BLaER1 (cell line): ENCODE measurements around the gene PDGFC.

Source experiments
- H3K27ac ChIP-seq: shearing (Covaris generic); formaldehyde crosslinking; 2 replicates; pipeline ENCODE4 v1.8.1; 2022
- H3K27me3 ChIP-seq: shearing (Covaris generic); formaldehyde crosslinking; 2 replicates; pipeline ENCODE4 v1.8.1; 2022
- H3K36me3 ChIP-seq: shearing (Covaris generic); formaldehyde crosslinking; 2 replicates; pipeline ENCODE4 v1.8.1; 2022
- H3K4me1 ChIP-seq: shearing (Covaris generic); formaldehyde crosslinking; 2 replicates; pipeline ENCODE4 v1.8.1; 2022
- H3K4me2 ChIP-seq: shearing (Covaris generic); formaldehyde crosslinking; 2 replicates; pipeline ENCODE4 v1.8.1; 2022
- H3K4me3 ChIP-seq: shearing (Covaris generic); formaldehyde crosslinking; 2 replicates; pipeline ENCODE4 v1.8.1; 2022
- H3K9ac ChIP-seq: shearing (Covaris generic); formaldehyde crosslinking; 2 replicates; pipeline ENCODE4 v1.8.1; 2022
- H3K9me3 ChIP-seq: shearing (Covaris generic); formaldehyde crosslinking; 2 replicates; pipeline ENCODE4 v1.8.1; 2022
- H4K20me1 ChIP-seq: shearing (Covaris generic); formaldehyde crosslinking; 2 replicates; pipeline ENCODE4 v1.8.1; 2022
- Cebpa-rat ChIP-seq: shearing (Covaris generic); IDR thresholded peaks from 2 replicates; pipeline ENCODE4 v1.8.1; 2022

The PDGFC gene, protein sequence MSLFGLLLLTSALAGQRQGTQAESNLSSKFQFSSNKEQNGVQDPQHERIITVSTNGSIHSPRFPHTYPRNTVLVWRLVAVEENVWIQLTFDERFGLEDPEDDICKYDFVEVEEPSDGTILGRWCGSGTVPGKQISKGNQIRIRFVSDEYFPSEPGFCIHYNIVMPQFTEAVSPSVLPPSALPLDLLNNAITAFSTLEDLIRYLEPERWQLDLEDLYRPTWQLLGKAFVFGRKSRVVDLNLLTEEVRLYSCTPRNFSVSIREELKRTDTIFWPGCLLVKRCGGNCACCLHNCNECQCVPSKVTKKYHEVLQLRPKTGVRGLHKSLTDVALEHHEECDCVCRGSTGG

DNA sequence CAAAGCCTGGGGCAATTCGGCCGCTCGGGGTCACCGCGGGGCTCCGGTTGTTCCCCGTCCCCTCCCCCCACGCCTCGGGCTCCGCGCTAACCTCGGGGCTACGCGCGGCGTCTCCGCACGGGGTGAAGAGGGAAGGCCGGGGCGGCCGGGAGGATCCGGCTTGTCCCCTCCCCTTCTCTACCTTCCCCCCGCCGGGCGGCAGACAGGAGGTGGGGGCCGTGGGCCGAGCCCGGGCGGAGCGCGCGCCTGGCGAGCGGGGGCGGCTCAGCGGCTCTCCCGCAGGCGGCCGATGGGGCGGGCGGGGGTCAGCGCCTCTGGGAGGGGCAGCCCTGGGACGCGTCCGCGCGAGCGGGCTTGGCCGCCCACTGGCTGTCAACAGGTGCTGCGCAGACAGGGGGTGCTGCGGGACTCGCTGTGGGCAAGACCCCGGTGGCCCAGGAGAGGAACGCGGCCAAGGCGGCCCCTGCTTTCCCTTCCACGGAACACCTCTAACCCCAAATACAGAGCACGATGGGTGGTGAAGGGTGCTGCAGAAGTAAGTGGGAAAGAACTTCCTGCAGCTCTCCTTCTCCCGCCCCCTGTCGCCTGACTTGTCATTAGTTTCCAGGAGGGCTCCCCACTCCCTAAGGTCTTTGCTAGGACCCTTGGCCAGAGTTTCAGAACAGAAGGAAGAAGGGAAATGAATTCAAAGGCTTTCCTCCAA lies at the start of gene PDGFC:
Gene PDGFC, minus strand, starts transcription at position 124 of the 703 bp plus-strand sequence. CDS start 896 bp downstream, outside the sequence.
- no peaks in the 10 kb centered on the region for H3K36me3 ChIP-seq
- peaks cover 15% of the 10 kb centered on the region for H3K27me3 ChIP-seq
- no peak for TF ChIP-seq Cebpa-rat
- H3K27ac ChIP-seq = no peak within 1 kb of the TSS
- H3K9me3 ChIP-seq = peaks cover 18% of the 10 kb centered on the region
- H3K4me1 ChIP-seq = peaks cover 9% of the 10 kb centered on the region
- H3K4me2 ChIP-seq = no peak within 1 kb of the TSS
- no peaks in the 10 kb centered on the region for H4K20me1 ChIP-seq
- H3K9ac ChIP-seq = no peak within 1 kb of the TSS
- H3K4me3 ChIP-seq = no peak within 1 kb of the TSS

DNA sequence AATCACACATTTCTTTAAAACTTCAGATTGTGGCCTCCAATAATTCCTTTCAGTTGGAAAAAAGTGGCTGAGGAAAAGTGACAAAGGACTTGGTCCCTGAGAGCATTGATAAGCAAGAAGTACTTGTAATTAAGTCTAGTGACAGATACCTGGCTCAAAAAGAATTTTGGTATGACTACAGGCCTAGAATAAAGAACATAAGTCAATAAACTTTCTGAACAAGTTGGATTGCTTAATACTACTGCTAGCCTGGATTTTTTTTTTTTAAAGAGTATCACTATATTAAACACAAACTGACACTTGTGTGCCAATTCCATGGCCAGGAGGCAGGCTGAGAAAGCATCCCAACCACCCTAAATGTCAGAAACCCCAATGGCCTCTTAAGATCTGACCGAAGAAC lies 49.3 kb upstream of the PDGFC start:
- H3K4me2 ChIP-seq = no peak overlapping the region
- no peaks in the 10 kb centered on the region for H4K20me1 ChIP-seq
- no peaks in the 10 kb centered on the region for H3K4me1 ChIP-seq
- H3K27me3 ChIP-seq = no peaks in the 10 kb centered on the region
- no peak overlapping the region for H3K4me3 ChIP-seq
- no peaks in the 10 kb centered on the region for H3K9me3 ChIP-seq
- H3K27ac ChIP-seq = no peak overlapping the region
- H3K9ac ChIP-seq = no peak overlapping the region
- no peaks in the 10 kb centered on the region for H3K36me3 ChIP-seq
- no peak for TF ChIP-seq Cebpa-rat

- no peak overlapping the region for H3K27ac ChIP-seq
- TF ChIP-seq Cebpa-rat = no peak
- H3K4me2 ChIP-seq = no peak overlapping the region
- no peaks in the 10 kb centered on the region for H3K4me1 ChIP-seq
- H3K9ac ChIP-seq = no peak overlapping the region
- H3K4me3 ChIP-seq = no peak overlapping the region
- H3K9me3 ChIP-seq = no peaks in the 10 kb centered on the region
- H4K20me1 ChIP-seq = no peaks in the 10 kb centered on the region
- no peaks in the 10 kb centered on the region for H3K27me3 ChIP-seq
- H3K36me3 ChIP-seq = no peaks in the 10 kb centered on the region
Observed at GRCh38 chr4:157018920-157019490, 47.4 kb upstream of the PDGFC start.

DNA sequence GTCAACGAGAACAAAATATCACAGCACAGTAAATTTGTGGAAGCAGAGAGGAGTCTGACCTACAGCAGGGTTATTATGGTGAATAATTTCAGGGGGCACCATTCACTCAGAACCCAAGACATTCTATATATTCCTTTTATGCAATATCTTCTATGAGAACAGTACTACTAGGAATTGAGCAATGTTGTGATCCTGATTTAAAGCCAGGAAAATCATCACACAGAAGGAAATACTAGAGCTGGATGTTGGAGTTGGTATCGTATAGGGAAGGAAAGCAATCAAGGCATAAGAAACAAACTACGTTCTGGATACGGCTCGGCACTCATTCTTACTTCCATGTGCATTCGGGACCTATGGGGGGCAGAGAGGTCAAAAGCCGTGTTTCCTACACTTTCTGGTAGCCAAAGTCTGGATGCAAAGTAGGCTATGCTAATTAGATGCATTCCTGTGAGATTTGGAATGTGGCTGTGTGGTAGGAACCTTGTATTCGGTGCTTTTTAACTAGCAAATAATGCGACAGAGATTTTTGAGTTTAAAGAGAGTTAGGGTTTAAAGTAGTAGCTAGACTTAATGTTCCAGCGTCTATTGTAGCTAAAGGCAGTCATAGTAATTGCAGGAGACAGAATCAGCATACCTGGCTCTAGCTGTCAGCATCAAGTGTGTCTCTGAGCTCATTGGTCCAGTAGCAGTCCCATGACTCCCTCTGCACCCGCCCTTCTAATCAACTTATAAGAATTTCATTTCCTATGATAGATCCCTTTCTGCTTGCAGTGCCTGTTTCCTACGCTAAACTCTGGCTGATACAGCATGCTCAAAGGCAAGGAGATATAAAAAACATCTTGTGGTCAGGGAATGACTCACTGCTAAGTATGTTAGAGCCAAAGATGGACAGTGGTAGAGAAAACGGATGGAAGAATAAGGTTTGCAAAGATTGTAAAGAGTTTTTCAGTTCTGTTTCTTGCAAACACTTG lies 43.3 kb upstream of the PDGFC start:
- Histone ChIP-seq H3K4me3 (no peak overlapping the region), H3K4me1 (no peaks in the 10 kb centered on the region), H3K4me2 (no peak overlapping the region), H3K27me3 (no peaks in the 10 kb centered on the region), H3K9ac (no peak overlapping the region), H3K9me3 (no peaks in the 10 kb centered on the region), H3K36me3 (no peaks in the 10 kb centered on the region), H4K20me1 (no peaks in the 10 kb centered on the region), H3K27ac (no peak overlapping the region)
- TF ChIP-seq Cebpa-rat = no peak

- no peaks in the 10 kb centered on the region for H3K36me3 ChIP-seq
- H3K9ac ChIP-seq = no peak overlapping the region
- no peaks in the 10 kb centered on the region for H3K4me1 ChIP-seq
- no peak overlapping the region for H3K27ac ChIP-seq
- no peaks in the 10 kb centered on the region for H3K9me3 ChIP-seq
- H3K4me2 ChIP-seq = no peak overlapping the region
- H4K20me1 ChIP-seq = no peaks in the 10 kb centered on the region
- H3K4me3 ChIP-seq = no peak overlapping the region
- H3K27me3 ChIP-seq = no peaks in the 10 kb centered on the region
- TF ChIP-seq Cebpa-rat = no peak
Observed at GRCh38 chr4:157013656-157014055, 42.1 kb upstream of the PDGFC start.

GRCh38 chr4:157012781-157013180 lies 41.2 kb upstream of the PDGFC start:
- Histone ChIP-seq H3K27me3 (no peaks in the 10 kb centered on the region), H4K20me1 (no peaks in the 10 kb centered on the region), H3K4me3 (no peak overlapping the region), H3K4me1 (no peaks in the 10 kb centered on the region), H3K9ac (no peak overlapping the region), H3K9me3 (no peaks in the 10 kb centered on the region), H3K27ac (no peak overlapping the region), H3K4me2 (no peak overlapping the region), H3K36me3 (no peaks in the 10 kb centered on the region)
- no peak for TF ChIP-seq Cebpa-rat

- Histone ChIP-seq H3K36me3 (no peaks in the 10 kb centered on the region), H4K20me1 (no peaks in the 10 kb centered on the region), H3K27me3 (no peaks in the 10 kb centered on the region), H3K9me3 (no peaks in the 10 kb centered on the region), H3K4me3 (no peak overlapping the region), H3K9ac (no peak overlapping the region), H3K27ac (no peak overlapping the region), H3K4me1 (no peaks in the 10 kb centered on the region), H3K4me2 (no peak overlapping the region)
- TF ChIP-seq Cebpa-rat = no peak
Observed at GRCh38 chr4:157012296-157012695, 40.7 kb upstream of the PDGFC start.

- Histone ChIP-seq H3K4me1 (no peaks in the 10 kb centered on the region), H3K27me3 (no peaks in the 10 kb centered on the region), H3K36me3 (no peaks in the 10 kb centered on the region), H3K27ac (no peak overlapping the region), H3K9me3 (no peaks in the 10 kb centered on the region), H3K9ac (no peak overlapping the region), H4K20me1 (no peaks in the 10 kb centered on the region), H3K4me2 (no peak overlapping the region), H3K4me3 (no peak overlapping the region)
- TF ChIP-seq Cebpa-rat = no peak
Observed at GRCh38 chr4:157010630-157011029, 39.0 kb upstream of the PDGFC start.

DNA sequence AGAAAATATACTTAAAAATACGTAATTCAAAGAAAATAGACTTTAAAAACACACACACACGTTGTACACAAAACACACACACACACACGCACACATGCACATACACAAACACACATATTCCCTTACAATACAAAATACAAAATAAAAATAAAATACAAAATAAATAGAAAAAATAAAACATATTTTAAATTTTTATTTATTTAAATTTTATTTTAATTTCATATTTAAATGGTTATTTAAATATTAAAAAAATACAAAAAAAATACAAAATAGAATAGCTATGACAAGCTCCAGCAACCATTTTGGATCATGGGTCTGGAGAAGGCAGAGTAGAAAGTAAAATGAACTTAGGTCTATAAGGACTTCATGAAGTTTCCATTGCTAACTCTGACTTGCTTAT lies 34.2 kb upstream of the PDGFC start:
- Histone ChIP-seq H3K4me2 (no peak overlapping the region), H3K27ac (no peak overlapping the region), H3K4me3 (no peak overlapping the region), H3K9me3 (no peaks in the 10 kb centered on the region), H3K36me3 (no peaks in the 10 kb centered on the region), H3K9ac (no peak overlapping the region), H3K27me3 (no peaks in the 10 kb centered on the region), H4K20me1 (no peaks in the 10 kb centered on the region), H3K4me1 (no peaks in the 10 kb centered on the region)
- TF ChIP-seq Cebpa-rat = no peak
